GM12864 (cell line): Measurements from ENCODE around the gene DDX56.

ENCODE experiments used
- DNase-seq: peaks from one replicate; pipeline ENCODE4 v3.0.0-alpha.2; 2011; ENCODE audit warnings: low read depth
- H3K4me3 ChIP-seq: 2 replicates; pipeline ENCODE4 v1.5.1; 2011; ENCODE audit warnings: mild to moderate bottlenecking, low read depth, low read length, control low read depth
- TF ChIP-seq, protein P1 (sequence below): IDR thresholded peaks from 2 replicates; pipeline ENCODE4 v1.5.1; 2011; ENCODE audit warnings: low read depth, mild to moderate bottlenecking, moderate library complexity, low read length, control low read depth, inconsistent platforms; ENCODE audit errors: missing control alignments

The DDX56 gene

GRCh38 chr7:44521347-44522095 lies 52.2 kb downstream of the DDX56 start:
- no peak for DNase-seq
- no peak overlapping the region for H3K4me3 ChIP-seq
- TF ChIP-seq, protein P1, sequence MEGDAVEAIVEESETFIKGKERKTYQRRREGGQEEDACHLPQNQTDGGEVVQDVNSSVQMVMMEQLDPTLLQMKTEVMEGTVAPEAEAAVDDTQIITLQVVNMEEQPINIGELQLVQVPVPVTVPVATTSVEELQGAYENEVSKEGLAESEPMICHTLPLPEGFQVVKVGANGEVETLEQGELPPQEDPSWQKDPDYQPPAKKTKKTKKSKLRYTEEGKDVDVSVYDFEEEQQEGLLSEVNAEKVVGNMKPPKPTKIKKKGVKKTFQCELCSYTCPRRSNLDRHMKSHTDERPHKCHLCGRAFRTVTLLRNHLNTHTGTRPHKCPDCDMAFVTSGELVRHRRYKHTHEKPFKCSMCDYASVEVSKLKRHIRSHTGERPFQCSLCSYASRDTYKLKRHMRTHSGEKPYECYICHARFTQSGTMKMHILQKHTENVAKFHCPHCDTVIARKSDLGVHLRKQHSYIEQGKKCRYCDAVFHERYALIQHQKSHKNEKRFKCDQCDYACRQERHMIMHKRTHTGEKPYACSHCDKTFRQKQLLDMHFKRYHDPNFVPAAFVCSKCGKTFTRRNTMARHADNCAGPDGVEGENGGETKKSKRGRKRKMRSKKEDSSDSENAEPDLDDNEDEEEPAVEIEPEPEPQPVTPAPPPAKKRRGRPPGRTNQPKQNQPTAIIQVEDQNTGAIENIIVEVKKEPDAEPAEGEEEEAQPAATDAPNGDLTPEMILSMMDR, result no peak

DNA sequence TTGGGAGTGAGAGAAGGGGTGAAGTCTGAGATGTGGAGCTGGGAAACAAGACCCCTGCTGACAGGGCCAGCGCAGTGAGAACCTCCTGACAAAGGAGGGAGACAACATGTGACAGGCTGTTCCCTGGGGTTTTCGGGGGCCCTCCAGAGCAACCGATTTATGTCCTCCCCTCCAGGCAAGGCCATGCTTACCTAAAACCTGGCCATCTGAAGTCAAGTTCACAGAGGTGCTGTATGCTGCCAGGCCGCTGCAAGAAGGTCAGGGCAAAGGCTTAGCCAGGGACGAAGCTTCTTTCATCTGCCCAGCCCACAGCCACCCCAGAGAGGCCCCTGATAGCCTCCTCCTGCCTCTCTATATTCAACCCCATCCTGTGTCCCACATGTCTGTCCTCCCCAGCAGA lies 53.1 kb downstream of the DDX56 start:
- H3K4me3 ChIP-seq, result no peak overlapping the region
- TF ChIP-seq, protein P1, result no peak
- DNase-seq, result no peak

GRCh38 chr7:44519546-44519945 lies 54.2 kb downstream of the DDX56 start:
- no peak for DNase-seq
- TF ChIP-seq, protein P1, result no peak
- no peak overlapping the region for H3K4me3 ChIP-seq

GRCh38 chr7:44518761-44519160 lies 54.9 kb downstream of the DDX56 start:
- no peak overlapping the region for H3K4me3 ChIP-seq
- no peak for DNase-seq
- TF ChIP-seq, protein P1, result no peak

DNA sequence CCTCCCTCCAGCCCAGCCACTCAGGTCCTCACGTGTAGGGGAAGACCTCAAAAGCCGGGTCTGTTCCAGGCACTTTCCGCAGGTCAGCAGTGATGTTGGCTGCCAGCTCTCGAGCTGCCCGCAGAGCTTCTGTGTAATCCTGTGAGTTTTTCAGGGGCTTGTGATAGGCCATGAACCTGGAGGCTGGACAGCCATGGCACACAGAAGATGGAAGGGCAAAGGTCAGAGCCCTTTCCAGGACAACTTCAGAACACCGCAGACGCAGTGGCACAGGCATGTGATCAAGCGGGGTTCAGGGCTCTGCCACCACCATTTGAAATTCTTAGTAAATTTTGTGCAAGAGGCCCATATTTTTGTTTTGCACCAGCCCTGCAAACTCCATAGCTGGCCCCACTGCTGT lies 56.5 kb downstream of the DDX56 start:
- no peak for DNase-seq
- H3K4me3 ChIP-seq, result no peak overlapping the region
- TF ChIP-seq, protein P1, result no peak
